Left hindlimb (tissue), 1 donor: ENCODE results near the gene CDKN2B.
"Not testable (repeated sequence)": the region's sequence is repeated elsewhere in the genome, so short reads cannot be mapped to it uniquely, and the experiment has no call there.

Source experiments
- DNase-seq: peaks from one replicate; pipeline ENCODE4 v3.0.0-alpha.2; 2018

CDKN2B gene

DNA sequence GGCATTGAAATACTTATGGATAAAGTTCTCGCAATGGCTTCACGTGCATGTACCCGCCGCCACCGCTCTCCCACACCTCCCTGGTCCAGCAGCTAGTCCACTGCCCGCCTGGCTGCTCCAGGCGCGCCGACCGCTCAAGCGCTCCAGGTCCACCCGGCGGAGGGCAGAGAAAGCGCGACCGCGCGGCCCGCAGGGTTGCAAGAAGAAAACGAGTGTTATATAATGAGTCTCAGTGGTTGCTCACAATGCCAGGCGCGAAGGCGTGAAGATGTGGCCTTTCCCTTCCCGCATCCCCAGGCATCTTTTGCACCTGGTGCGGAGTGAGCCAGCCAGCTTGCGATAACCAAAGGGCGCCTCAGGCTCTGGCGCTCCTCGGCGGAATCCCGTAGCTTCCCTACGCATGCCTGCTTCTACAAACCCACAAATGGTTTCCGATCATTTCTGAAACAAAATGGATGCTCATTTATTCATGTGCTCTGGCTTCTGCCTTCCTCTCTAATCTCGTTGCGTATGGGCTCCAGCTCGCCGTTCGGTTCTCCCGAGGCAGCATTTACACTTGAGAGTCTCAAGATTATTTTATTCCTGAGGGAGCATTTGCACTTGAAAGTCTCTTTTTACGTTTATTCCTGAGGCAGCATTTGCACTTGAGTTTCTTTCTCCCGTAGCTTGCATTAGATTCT is 40.6 kb downstream of the CDKN2B start:
- no peak for DNase-seq

DNA sequence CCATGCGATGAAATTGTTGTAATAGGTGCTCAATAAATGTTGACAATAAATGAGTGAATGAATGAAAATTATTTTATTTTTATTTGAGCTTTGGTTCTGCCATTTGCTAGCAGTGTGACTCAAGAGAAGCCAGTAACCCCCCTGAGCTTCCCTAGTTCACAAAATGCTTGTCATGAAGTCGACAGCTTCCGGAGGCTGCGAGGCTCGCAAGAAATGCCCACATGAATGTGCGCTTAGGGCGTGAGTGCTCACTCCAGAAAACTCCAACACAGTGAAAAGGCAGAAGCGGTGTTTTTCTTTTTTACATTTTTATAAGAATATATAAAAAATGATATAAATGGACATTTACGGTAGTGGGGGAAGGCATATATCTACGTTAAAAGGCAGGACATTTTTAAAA is 41.4 kb downstream of the CDKN2B start:
- no peak for DNase-seq

DNA sequence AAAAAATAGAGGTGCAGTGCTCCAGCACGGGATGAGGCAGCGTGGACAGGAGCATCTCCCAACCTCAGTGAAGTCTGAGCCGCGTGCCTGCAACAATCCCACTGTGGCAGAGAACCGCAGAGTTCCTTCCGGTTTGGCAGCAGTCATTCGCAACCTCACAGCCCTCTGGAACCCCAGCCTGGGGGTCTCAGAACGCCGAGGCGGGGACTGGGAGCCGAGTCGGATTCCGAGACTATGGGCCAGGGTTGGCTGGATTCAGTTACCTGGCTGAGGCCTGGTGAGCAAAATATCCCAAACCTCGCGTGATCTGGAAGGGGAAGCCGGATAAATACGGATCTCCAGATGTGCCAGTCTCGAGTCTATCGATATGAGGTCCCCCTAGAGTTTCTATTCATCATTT is 41.9 kb downstream of the CDKN2B start:
- no peak for DNase-seq

DNA sequence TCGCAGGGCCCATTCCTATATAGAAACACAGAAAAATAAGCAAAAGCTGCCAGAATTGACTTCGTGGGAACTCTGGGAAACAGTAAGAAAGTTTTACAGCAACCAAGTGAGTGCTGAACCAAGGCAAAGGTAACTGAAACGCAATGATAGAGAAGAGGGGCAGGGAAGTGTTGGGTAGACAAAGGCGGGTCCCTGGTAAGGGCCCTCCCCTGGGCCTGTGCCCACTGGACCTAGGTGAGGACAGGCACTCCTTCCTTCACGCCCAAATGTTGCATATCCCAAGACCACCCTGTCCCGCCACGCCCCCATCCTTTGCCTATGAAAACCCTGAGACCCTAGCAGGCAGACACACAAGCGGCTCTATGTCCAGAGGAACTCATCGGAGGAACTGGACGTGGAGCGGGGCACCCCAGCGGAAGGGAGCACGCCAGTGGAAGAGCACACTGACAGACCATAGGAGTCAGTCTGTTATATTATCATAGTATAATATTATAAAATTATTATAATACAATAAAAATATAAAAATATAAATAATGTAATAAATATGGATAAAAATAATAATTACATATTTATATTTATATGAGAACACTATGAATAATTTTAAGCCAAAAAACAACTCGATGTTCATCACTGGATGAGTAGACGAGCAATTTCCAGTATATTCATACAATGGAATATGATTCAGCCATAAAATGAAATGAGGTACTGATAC is 42.8 kb downstream of the CDKN2B start:
- DNase-seq, result no peak

- DNase-seq, result peak; percentile 46
Measured at GRCh38 chr9:21965401-21965951, 43.6 kb downstream of the CDKN2B start.

DNA sequence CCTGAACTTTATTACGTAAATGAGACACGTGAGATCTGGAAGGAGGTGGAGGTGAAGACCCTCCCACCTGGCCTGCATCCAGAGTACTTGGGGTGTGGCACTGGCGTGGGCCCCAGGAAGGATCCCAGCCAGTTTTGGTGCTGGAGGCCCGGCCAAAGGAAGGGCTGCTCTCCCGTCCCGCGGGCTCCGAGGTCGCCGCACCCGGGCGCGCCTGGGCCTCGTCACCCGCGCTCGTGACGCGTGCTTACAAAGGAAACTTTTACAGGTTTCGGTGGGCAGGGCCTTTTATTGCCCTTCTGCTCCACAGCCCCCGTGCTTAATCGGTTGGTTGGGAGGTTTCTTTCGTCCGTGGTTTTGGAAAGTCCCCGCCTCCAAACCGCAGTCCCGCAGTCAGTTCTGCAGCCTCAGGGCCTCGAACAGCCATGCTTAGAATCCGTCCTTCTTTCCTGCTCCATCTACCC is 44.1 kb downstream of the CDKN2B start:
- DNase-seq, result peak; percentile 45

- no peak for DNase-seq
Measured at GRCh38 chr9:21961569-21961968, 47.5 kb downstream of the CDKN2B start.

- not testable (repeated sequence) for DNase-seq
Measured at GRCh38 chr9:21959268-21959667, 49.8 kb downstream of the CDKN2B start.

GRCh38 chr9:21958833-21959232 is 50.3 kb downstream of the CDKN2B start:
- no peak for DNase-seq
